GM12891 (cell line): ENCODE measurements around the gene RET.

Experiments
- DNase-seq: peaks from one replicate; pipeline ENCODE4 v3.0.0; 2011; ENCODE audit warnings: low spot score; ENCODE audit not compliant: insufficient read length
- FAIRE-seq: peaks from 2 replicates; lab custom pipeline; 2011; peaks lifted over from hg19 to GRCh38; lab: Jason Lieb, UNC
- PAX5 ChIP-seq: IDR thresholded peaks from 2 replicates; pipeline ENCODE4 v1.6.1; 2011; ENCODE audit warnings: low read length, moderate library complexity, mild to moderate bottlenecking; ENCODE audit not compliant: insufficient read depth, severe bottlenecking
- POLR2A ChIP-seq: IDR thresholded peaks from 2 replicates; pipeline ENCODE4 v1.6.1; 2011; ENCODE audit warnings: low read depth, low read length, control low read depth
- POLR2AphosphoS5 ChIP-seq: IDR thresholded peaks from 2 replicates; pipeline ENCODE4 v1.6.1; 2011; ENCODE audit warnings: low read depth, low read length, control low read depth
- POU2F2 ChIP-seq: IDR thresholded peaks from 2 replicates; pipeline ENCODE4 v1.6.1; 2011; ENCODE audit warnings: low read depth, mild to moderate bottlenecking, control low read depth, low read length, moderate library complexity
- SPI1 ChIP-seq: IDR thresholded peaks from 2 replicates; pipeline ENCODE4 v1.6.1; 2011; ENCODE audit warnings: low read depth, low read length, control low read depth
- TAF1 ChIP-seq: IDR thresholded peaks from 2 replicates; pipeline ENCODE4 v1.6.1; 2011; ENCODE audit warnings: low read depth, low read length, control low read depth

Gene RET

GRCh38 chr10:43062402-43063160 is 14.3 kb upstream of the RET start:
- DNase-seq = no peak
- FAIRE-seq = no peak
- TF ChIP-seq TAF1 = no peak
- no peak for TF ChIP-seq POLR2AphosphoS5
- TF ChIP-seq SPI1 = no peak
- TF ChIP-seq POU2F2 = no peak

- TF ChIP-seq PAX5 (no peak), TAF1 (no peak), POU2F2 (no peak), POLR2AphosphoS5 (no peak), SPI1 (no peak), POLR2A (no peak)
- no peak for FAIRE-seq
Observed at GRCh38 chr10:43064331-43065075, 12.4 kb upstream of the RET start.

GRCh38 chr10:43065234-43065633 is 11.6 kb upstream of the RET start:
- no peak for TF ChIP-seq TAF1
- DNase-seq (no peak), FAIRE-seq (no peak)

More at GRCh38 chr10:43064331-43065075, 12.4 kb upstream of the RET start:
- DNase-seq = no peak

- TF ChIP-seq TAF1 (no peak), POLR2A (no peak), POLR2AphosphoS5 (no peak), POU2F2 (no peak), SPI1 (no peak), PAX5 (no peak)
- FAIRE-seq = no peak
- no peak for DNase-seq
Observed at GRCh38 chr10:43065761-43066160, 11.1 kb upstream of the RET start.

GRCh38 chr10:43066481-43066880 is 10.4 kb upstream of the RET start:
- TF ChIP-seq POLR2AphosphoS5 (no peak), PAX5 (no peak), SPI1 (no peak), POLR2A (no peak), TAF1 (no peak), POU2F2 (no peak)
- FAIRE-seq (no peak), DNase-seq (no peak)

GRCh38 chr10:43067391-43068135 is 9.3 kb upstream of the RET start:
- FAIRE-seq = no peak
- TF ChIP-seq POU2F2 = no peak
- no peak for TF ChIP-seq SPI1
- TF ChIP-seq PAX5 = no peak
- no peak for TF ChIP-seq POLR2A
- no peak for TF ChIP-seq POLR2AphosphoS5
- TF ChIP-seq TAF1 = no peak

GRCh38 chr10:43068136-43068395 is 8.8 kb upstream of the RET start:
- FAIRE-seq (no peak), DNase-seq (no peak)
- TF ChIP-seq POLR2A = no peak

More at GRCh38 chr10:43067391-43068135, 9.3 kb upstream of the RET start:
- DNase-seq = no peak

- FAIRE-seq = no peak
- DNase-seq = no peak
- TF ChIP-seq TAF1 (no peak), POU2F2 (no peak), SPI1 (no peak), POLR2AphosphoS5 (no peak), POLR2A (no peak), PAX5 (no peak)
Observed at GRCh38 chr10:43068471-43069210, 8.2 kb upstream of the RET start.

- FAIRE-seq (no peak), DNase-seq (no peak)
- TF ChIP-seq POU2F2 (no peak), POLR2AphosphoS5 (no peak), POLR2A (no peak), SPI1 (no peak), TAF1 (no peak), PAX5 (no peak)
Observed at GRCh38 chr10:43069211-43069515, 7.7 kb upstream of the RET start.

GRCh38 chr10:43069579-43069978 is 7.3 kb upstream of the RET start:
- FAIRE-seq = no peak
- DNase-seq = no peak
- no peak for TF ChIP-seq POU2F2
- no peak for TF ChIP-seq SPI1
- TF ChIP-seq PAX5 = no peak
- TF ChIP-seq POLR2AphosphoS5 = no peak
- TF ChIP-seq POLR2A = no peak
- TF ChIP-seq TAF1 = no peak
